Ovary (tissue), 3 donors: ENCODE data around the gene RIN1.

Experiments
- POLR2A ChIP-seq: fragments of 450-650 bp; IDR thresholded peaks from one replicate; pipeline ENCODE4 v1.6.1; 2017; ENCODE audit warnings: antibody characterized with exemption, mild to moderate bottlenecking, moderate library complexity
- TF ChIP-seq, protein P1 (sequence below), 3 donors: fragments of 450-650 bp in 2 of 3; fragments of 200-600 bp in 1 of 3; IDR thresholded peaks; one replicate each; pipeline versions ENCODE4 v1.5.1 to v1.8.0; 2016 to 2022; ENCODE audit warnings: antibody characterized with exemption in 3 of 3, mild to moderate bottlenecking in 1 of 3
- donor health status: DM: no; HTN: no; CAD: no.

DNA sequence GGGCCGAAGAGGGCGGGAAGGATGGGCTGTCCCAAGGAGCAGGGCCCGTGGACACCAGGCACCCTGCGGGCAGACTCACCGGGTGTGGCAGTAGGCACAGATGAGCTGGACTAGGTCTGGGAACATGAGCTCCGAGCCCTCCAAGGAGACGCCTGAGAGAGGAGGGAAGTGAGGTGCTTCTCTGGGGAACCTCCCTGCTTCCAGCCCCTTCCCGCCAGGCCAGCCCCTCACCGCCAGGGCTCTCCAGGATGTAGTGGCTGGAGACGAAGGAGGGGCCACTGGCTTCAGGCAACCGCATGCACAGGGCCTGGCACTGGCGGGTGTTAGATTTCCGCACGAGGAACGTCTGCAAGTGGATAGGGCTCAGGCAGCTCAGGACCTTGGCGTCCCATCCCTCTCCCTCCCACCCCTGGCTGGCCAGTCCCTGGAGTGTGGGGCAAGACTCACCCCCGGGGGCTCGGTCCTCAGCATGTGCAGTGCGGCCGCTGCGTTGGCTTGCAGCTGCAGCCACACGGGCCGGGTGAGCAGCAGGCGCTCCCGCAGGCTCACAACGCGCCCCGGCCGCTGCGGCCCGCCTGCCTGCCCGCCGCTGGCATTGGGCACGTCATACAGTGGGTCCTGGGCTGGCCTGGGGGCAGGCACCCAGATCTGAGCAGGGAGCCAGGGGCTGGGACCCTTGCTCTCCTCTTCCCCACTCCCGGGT lies 552 bp downstream of the RIN1 start:
- TF ChIP-seq, protein P1, sequence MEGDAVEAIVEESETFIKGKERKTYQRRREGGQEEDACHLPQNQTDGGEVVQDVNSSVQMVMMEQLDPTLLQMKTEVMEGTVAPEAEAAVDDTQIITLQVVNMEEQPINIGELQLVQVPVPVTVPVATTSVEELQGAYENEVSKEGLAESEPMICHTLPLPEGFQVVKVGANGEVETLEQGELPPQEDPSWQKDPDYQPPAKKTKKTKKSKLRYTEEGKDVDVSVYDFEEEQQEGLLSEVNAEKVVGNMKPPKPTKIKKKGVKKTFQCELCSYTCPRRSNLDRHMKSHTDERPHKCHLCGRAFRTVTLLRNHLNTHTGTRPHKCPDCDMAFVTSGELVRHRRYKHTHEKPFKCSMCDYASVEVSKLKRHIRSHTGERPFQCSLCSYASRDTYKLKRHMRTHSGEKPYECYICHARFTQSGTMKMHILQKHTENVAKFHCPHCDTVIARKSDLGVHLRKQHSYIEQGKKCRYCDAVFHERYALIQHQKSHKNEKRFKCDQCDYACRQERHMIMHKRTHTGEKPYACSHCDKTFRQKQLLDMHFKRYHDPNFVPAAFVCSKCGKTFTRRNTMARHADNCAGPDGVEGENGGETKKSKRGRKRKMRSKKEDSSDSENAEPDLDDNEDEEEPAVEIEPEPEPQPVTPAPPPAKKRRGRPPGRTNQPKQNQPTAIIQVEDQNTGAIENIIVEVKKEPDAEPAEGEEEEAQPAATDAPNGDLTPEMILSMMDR (IDR thresholded peaks at IDR 0.05) = no peak
- TF ChIP-seq POLR2A = no peak
